Endothelial cell of umbilical vein (primary cell): ENCODE data around the gene SPZ1. TPM values are rescaled to one million over a fixed set of nuclear protein-coding genes. Genes with fewer than 3 reads are reported as not detected.

Experiments
- BruUV-seq: library from RNA; stranded (reverse); fragments of 400-500 nt; replicated peaks from 2 replicates; lab custom pipeline; 2021; lab: Mats Ljungman, UMichigan
- CTCF ChIA-PET: fragments of 300-600, 350-600 bp; sonication (Branson Sonifier 250); formaldehyde crosslinking; loops from one replicate; lab custom pipeline; 2021; ENCODE audit warnings: antibody characterized with exemption, inconsistent platforms; lab: Charles Lee
- POLR2A ChIA-PET: fragments of 300-600, 350-600 bp; sonication (Branson Sonifier 250); formaldehyde crosslinking; loops from one replicate; lab custom pipeline; 2021; ENCODE audit warnings: antibody characterized with exemption, inconsistent platforms; lab: Charles Lee
- DNase-seq: peaks from one replicate; pipeline ENCODE4 v3.0.0-alpha.2; 2011; ENCODE audit warnings: low read depth, low spot score
- FAIRE-seq: peaks from 2 replicates; lab custom pipeline; 2011; peaks lifted over from hg19 to GRCh38; lab: Jason Lieb, UNC
- H2AFZ ChIP-seq: 2 replicates; pipeline ENCODE4 v1.6.0; 2012; ENCODE audit warnings: low read depth, low read length, control low read depth, inconsistent platforms
- H3K27ac ChIP-seq: 2 replicates; pipeline ENCODE4 v1.5.1; 2011; ENCODE audit warnings: low read depth, mild to moderate bottlenecking, control low read depth, low read length, moderate library complexity; ENCODE audit not compliant: insufficient read depth
- H3K27me3 ChIP-seq, 2 experiments: 2 replicates each; pipeline versions ENCODE4 v1.6.0 to v1.6.1; 2011; ENCODE audit warnings: low read length in 2 of 2, mixed read lengths in 1 of 2; ENCODE audit not compliant: control insufficient read depth in 2 of 2, insufficient read depth in 2 of 2
- H3K36me3 ChIP-seq, 2 experiments: 2 replicates in 1 of 2; 3 replicates in 1 of 2; pipeline ENCODE4 v1.5.1; 2011; ENCODE audit warnings: low read length in 2 of 2, mild to moderate bottlenecking in 1 of 2, moderate library complexity in 1 of 2; ENCODE audit not compliant: control insufficient read depth in 2 of 2, insufficient read depth in 2 of 2; ENCODE audit errors: extremely low read depth in 1 of 2
- H3K4me1 ChIP-seq: 3 replicates; pipeline ENCODE4 v1.5.1; 2011; ENCODE audit warnings: mild to moderate bottlenecking, low read length; ENCODE audit not compliant: control insufficient read depth, insufficient read depth; ENCODE audit errors: extremely low read depth
- H3K4me2 ChIP-seq: 2 replicates; pipeline ENCODE4 v1.6.1; 2011; ENCODE audit warnings: low read length, control low read depth, mixed read lengths; ENCODE audit not compliant: insufficient read depth
- H3K4me3 ChIP-seq, 3 experiments: fragments of 200-600 bp in 1 of 3; sonication (generic), shearing (Covaris generic) in 1 of 3; replicated peaks in 1 of 3; 2 replicates each; pipeline ENCODE4 v1.5.1; 2011 to 2016; ENCODE audit warnings: control low read depth in 3 of 3, low read length in 3 of 3, mild to moderate bottlenecking in 2 of 3, inconsistent platforms in 1 of 3, low read depth in 1 of 3, moderate library complexity in 1 of 3; ENCODE audit not compliant: insufficient read depth in 1 of 3
- H3K79me2 ChIP-seq: 2 replicates; pipeline ENCODE4 v1.6.0; 2012; ENCODE audit warnings: low read length, inconsistent platforms; ENCODE audit not compliant: control insufficient read depth, insufficient read depth
- H3K9ac ChIP-seq: replicated peaks from 2 replicates; pipeline ENCODE3; 2011; ENCODE audit warnings: low read length, control low read depth; ENCODE audit not compliant: insufficient read depth; ENCODE audit errors: extremely low read depth
- H3K9me1 ChIP-seq: replicated peaks from 3 replicates; pipeline ENCODE4 v1.6.0; 2011; ENCODE audit warnings: mild to moderate bottlenecking, low read length; ENCODE audit not compliant: control insufficient read depth, insufficient read depth; ENCODE audit errors: extremely low read depth
- H3K9me3 ChIP-seq: replicated peaks from 2 replicates; pipeline ENCODE4 v1.5.1; 2012; ENCODE audit warnings: low read length, inconsistent platforms; ENCODE audit not compliant: control insufficient read depth, insufficient read depth
- H4K20me1 ChIP-seq: replicated peaks from 2 replicates; pipeline ENCODE3; 2011; ENCODE audit warnings: mild to moderate bottlenecking, low read length; ENCODE audit not compliant: control insufficient read depth, insufficient read depth; ENCODE audit errors: extremely low read depth
- CTCF ChIP-seq, 2 donors: IDR thresholded peaks; 1 replicate in 1 of 2; 2 replicates in 1 of 2; pipeline ENCODE4 v1.5.1; 2011; ENCODE audit warnings: low read length in 2 of 2, mild to moderate bottlenecking in 2 of 2, moderate library complexity in 2 of 2, control low read depth in 1 of 2, inconsistent platforms in 1 of 2, low read depth in 1 of 2; ENCODE audit not compliant: insufficient read depth in 1 of 2; ENCODE audit errors: extremely low read depth in 1 of 2
- EZH2 ChIP-seq: IDR thresholded peaks from 2 replicates; pipeline ENCODE4 v1.6.1; 2012; ENCODE audit warnings: borderline replicate concordance, low read depth, mild to moderate bottlenecking, moderate library complexity, low read length, inconsistent platforms; ENCODE audit not compliant: severe bottlenecking
- FOS ChIP-seq: IDR thresholded peaks from 2 replicates; pipeline ENCODE4 v1.6.1; 2011; ENCODE audit warnings: mild to moderate bottlenecking, low read length, moderate library complexity, borderline replicate concordance; ENCODE audit not compliant: insufficient read depth
- GATA2 ChIP-seq: IDR thresholded peaks from 2 replicates; pipeline ENCODE4 v1.7.0; 2011; ENCODE audit warnings: low read depth, mild to moderate bottlenecking, moderate library complexity, mixed read lengths, low read length; ENCODE audit not compliant: insufficient read length, insufficient read depth
- JUN ChIP-seq: IDR thresholded peaks from 2 replicates; pipeline ENCODE4 v1.6.1; 2011; ENCODE audit warnings: borderline replicate concordance, low read depth; ENCODE audit not compliant: insufficient read length, insufficient read depth
- MAX ChIP-seq: IDR thresholded peaks from 2 replicates; pipeline ENCODE4 v1.6.1; 2011; ENCODE audit not compliant: insufficient read depth, insufficient read length
- MYC ChIP-seq: IDR thresholded peaks from one replicate; pipeline ENCODE4 v1.6.1; 2011; ENCODE audit warnings: mild to moderate bottlenecking, low read depth, low read length
- POLR2A ChIP-seq: IDR thresholded peaks from 2 replicates; pipeline ENCODE4 v1.6.1; 2012; ENCODE audit warnings: low read depth, mild to moderate bottlenecking, control low read depth, low read length
- POLR2AphosphoS5 ChIP-seq: IDR thresholded peaks from 2 replicates; pipeline ENCODE4 v1.6.1; 2012; ENCODE audit warnings: low read depth, mild to moderate bottlenecking, control low read depth, low read length, moderate library complexity; ENCODE audit not compliant: insufficient read depth
- dilution Hi-C: fragments of 300-500 bp; cut with MboI; formaldehyde crosslinking; loops from one replicate; pipeline ENCODE4 v1.15.0; 2019; ENCODE audit warnings: low sequenced_read_pairs; ENCODE audit not compliant: extremely low pct_ligation_motif_present
- intact Hi-C: fragments of 100-400 bp; cut with micrococcal nuclease; formaldehyde crosslinking; loops from one replicate; pipeline ENCODE4 v1.10.0; 2022
- polyA plus RNA-seq, 4 experiments: library from polyadenylated mRNA; depleted of rRNA in 3 of 4; stranded (reverse) in 3 of 4; unstranded in 1 of 4; fragments of >200 nt; gene quantifications; 2 replicates each; pipeline versions ENCODE4 v1.2.1 to v1.2.3, GENCODE V29; 2011 to 2012; ENCODE audit warnings: missing spikeins in 1 of 4
- total RNA-seq: library from RNA; stranded (reverse); gene quantifications from 2 replicates; pipeline ENCODE4 v1.2.3, GENCODE V29; 2021

The SPZ1 gene
- total and polyA plus RNA-seq, 2 donors (not counting 3 experiments of a cell fraction or from before 2014, with no cell fraction given) = not detected

GRCh38 chr5:80369521-80369920 lies 49.7 kb downstream of the SPZ1 start:
- no TSS peak for BruUV-seq
- ChIA-PET POLR2A (no interaction called here), CTCF (interaction anchor here (0.6 to 2.0 kb wide), 3 partner anchors 8 to 286 kb away, joined by 3 to 7 read pairs (median 3); no protein-coding TSS in a partner anchor)
- Histone ChIP-seq H3K9me1 (no peaks in the 10 kb centered on the region), H2AFZ (no peak overlapping the region), H3K4me3 (no peak overlapping the region), H3K27ac (no peak overlapping the region), H3K9me3 (no peaks in the 10 kb centered on the region), H3K4me1 (peaks cover 5% of the 10 kb centered on the region), H3K36me3 (no peaks in the 10 kb centered on the region), H3K4me2 (no peak overlapping the region), H3K9ac (no peak overlapping the region), H3K79me2 (no peaks in the 10 kb centered on the region), H4K20me1 (no peaks in the 10 kb centered on the region), H3K27me3 (no peaks in the 10 kb centered on the region)
- intact Hi-C loops (no loop called here), dilution Hi-C loops (no loop called here)
- no peak for FAIRE-seq
- TF ChIP-seq FOS (no peak), POLR2A (no peak), JUN (no peak), MYC (no peak), GATA2 (no peak), EZH2 (no peak), MAX (no peak), POLR2AphosphoS5 (no peak), CTCF (IDR thresholded peaks at IDR 0.05; ENCODE audit: extremely low read depth in 1 of 2, insufficient read depth in 1 of 2, low read depth in 1 of 2, low read length in 2 of 2) (no peak)
- DNase-seq = no peak
